ENCODE data around the gene SGPL1. TPM values are rescaled to one million over a fixed set of nuclear protein-coding genes. Genes with fewer than 3 reads are reported as not detected.

Gene SGPL1
- total RNA-seq, 1 experiment from 2014 or later, result 127 TPM

- TF ChIP-seq CTCF (IDR thresholded peaks at IDR 0.05; ENCODE audit: insufficient read depth in 1 of 2, low read depth in 1 of 2, low read length in 1 of 2, severe bottlenecking in 1 of 2, unreplicated experiment in 1 of 2), result no peak
- H3K4me1 ChIP-seq, result peaks cover 13% of the 10 kb centered on the region
- H3K4me1 Mint-ChIP-seq (ENCODE audit: low read depth, unreplicated experiment), result peaks cover 15% of the 10 kb centered on the region
- BruUV-seq (replicated peaks), result no TSS peak
- no peak for DNase-seq
- H3K36me3 ChIP-seq (ENCODE audit: control insufficient read depth, insufficient read depth, low read length), result peaks cover 14% of the 10 kb centered on the region
- ChIA-PET POLR2A (no interaction called here), CTCF (no interaction called here)
- intact Hi-C loops (cut with micrococcal nuclease; ENCODE audit: unreplicated experiment), result no loop called here
- no peak overlapping the region for H3K27ac Mint-ChIP-seq (ENCODE audit: unreplicated experiment)
- H3K4me3 ChIP-seq (ENCODE audit: low read depth, low read length), result no peak overlapping the region
- H3K9me3 ChIP-seq, result no peaks in the 10 kb centered on the region
- H3K27me3 ChIP-seq (replicated peaks; ENCODE audit: control insufficient read depth, insufficient read depth, low read length), result no peaks in the 10 kb centered on the region
- no peak overlapping the region for H3K4me3 Mint-ChIP-seq (ENCODE audit: unreplicated experiment)
- no peaks in the 10 kb centered on the region for H3K27me3 Mint-ChIP-seq (ENCODE audit: insufficient read depth, unreplicated experiment)
- peaks cover 68% of the 10 kb centered on the region for H3K36me3 Mint-ChIP-seq (ENCODE audit: insufficient read depth, unreplicated experiment)
- no peaks in the 10 kb centered on the region for H3K9me3 Mint-ChIP-seq (ENCODE audit: unreplicated experiment)
Observed at GRCh38 chr10:70884741-70885140, 69.0 kb downstream of the SGPL1 start.

DNA sequence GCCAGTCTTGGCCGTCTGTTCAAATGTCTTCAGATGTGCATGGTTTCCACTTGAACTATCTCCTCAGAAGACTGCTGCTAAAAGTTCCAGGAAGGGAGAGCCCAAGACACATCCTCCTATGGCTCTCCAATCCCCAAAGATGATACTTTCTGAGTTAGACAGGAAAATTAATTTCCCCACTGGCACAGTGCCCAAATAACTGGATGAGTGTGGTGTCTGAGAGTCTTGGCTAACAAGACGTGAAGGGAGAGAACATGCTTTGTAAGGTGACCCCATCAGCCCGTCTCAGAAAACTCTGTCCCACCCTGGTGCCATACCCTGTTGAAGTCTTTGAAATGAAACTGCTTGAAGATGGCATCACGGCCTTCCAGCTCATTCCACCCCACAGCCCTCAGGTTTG is 69.7 kb downstream of the SGPL1 start:
- Mint-ChIP-seq H3K4me3 (ENCODE audit: unreplicated experiment) (no peak overlapping the region), H3K4me1 (ENCODE audit: low read depth, unreplicated experiment) (peaks cover 22% of the 10 kb centered on the region), H3K27me3 (ENCODE audit: insufficient read depth, unreplicated experiment) (no peaks in the 10 kb centered on the region), H3K9me3 (ENCODE audit: unreplicated experiment) (no peaks in the 10 kb centered on the region), H3K27ac (ENCODE audit: unreplicated experiment) (no peak overlapping the region), H3K36me3 (ENCODE audit: insufficient read depth, unreplicated experiment) (peaks cover 68% of the 10 kb centered on the region)
- POLR2A ChIA-PET, result no interaction called here
- no TSS peak for BruUV-seq (replicated peaks)
- TF ChIP-seq CTCF (IDR thresholded peaks at IDR 0.05; ENCODE audit: insufficient read depth in 1 of 2, low read depth in 1 of 2, low read length in 1 of 2, severe bottlenecking in 1 of 2, unreplicated experiment in 1 of 2), result no peak
- H3K9me3 ChIP-seq, result no peaks in the 10 kb centered on the region
- CTCF ChIA-PET, result no interaction called here
- intact Hi-C loops (cut with micrococcal nuclease; ENCODE audit: unreplicated experiment), result no loop called here
- H3K4me1 ChIP-seq, result peaks cover 14% of the 10 kb centered on the region
- H3K36me3 ChIP-seq (ENCODE audit: control insufficient read depth, insufficient read depth, low read length), result peaks cover 14% of the 10 kb centered on the region
- H3K4me3 ChIP-seq (ENCODE audit: low read depth, low read length), result no peak overlapping the region
- DNase-seq, result no peak
- no peaks in the 10 kb centered on the region for H3K27me3 ChIP-seq (replicated peaks; ENCODE audit: control insufficient read depth, insufficient read depth, low read length)

GRCh38 chr10:70885931-70886903 is 70.5 kb downstream of the SGPL1 start:
- BruUV-seq (replicated peaks), result no TSS peak
- Mint-ChIP-seq H3K27me3 (ENCODE audit: insufficient read depth, unreplicated experiment) (no peaks in the 10 kb centered on the region), H3K4me3 (ENCODE audit: unreplicated experiment) (peak overlapping the region; percentile 83), H3K27ac (ENCODE audit: unreplicated experiment) (peak overlapping the region; percentile 26), H3K36me3 (ENCODE audit: insufficient read depth, unreplicated experiment) (peaks cover 66% of the 10 kb centered on the region), H3K9me3 (ENCODE audit: unreplicated experiment) (no peaks in the 10 kb centered on the region), H3K4me1 (ENCODE audit: low read depth, unreplicated experiment) (peaks cover 22% of the 10 kb centered on the region)
- Histone ChIP-seq H3K36me3 (ENCODE audit: control insufficient read depth, insufficient read depth, low read length) (peaks cover 14% of the 10 kb centered on the region), H3K4me3 (ENCODE audit: low read depth, low read length) (no peak overlapping the region), H3K27me3 (replicated peaks; ENCODE audit: control insufficient read depth, insufficient read depth, low read length) (no peaks in the 10 kb centered on the region), H3K9me3 (no peaks in the 10 kb centered on the region), H3K4me1 (peaks cover 14% of the 10 kb centered on the region)
- ChIA-PET POLR2A (no interaction called here), CTCF (interaction anchor here (0.6 to 1.5 kb wide), 2 partner anchors 8 to 125 kb away, joined by 4 read pairs; no protein-coding TSS in a partner anchor)
- DNase-seq, result no peak
- intact Hi-C loops (cut with micrococcal nuclease; ENCODE audit: unreplicated experiment), result no loop called here
- TF ChIP-seq CTCF (IDR thresholded peaks at IDR 0.05; ENCODE audit: insufficient read depth in 1 of 2, low read depth in 1 of 2, low read length in 1 of 2, severe bottlenecking in 1 of 2, unreplicated experiment in 1 of 2), result no peak

Data from Caco-2 (cell line).